ENCODE results near the gene NHLH1. TPM values are rescaled to one million over a fixed set of nuclear protein-coding genes. Genes with fewer than 3 reads are reported as not detected.

Gene NHLH1
- total RNA-seq, 1 experiment from 2014 or later: 0.12 TPM

- ChIA-PET CTCF (interaction anchor here (0.5 to 3.7 kb wide), 23 partner anchors 9 to 792 kb away, joined by 3 to 23 read pairs (median 3); no protein-coding TSS in a partner anchor), POLR2A (interaction anchor here (0.6 to 1.5 kb wide), 6 partner anchors 10 to 404 kb away, joined by 3 to 6 read pairs (median 4); partner anchors contain the start of gene PEX19)
- Mint-ChIP-seq H3K27me3 (ENCODE audit: insufficient read depth, unreplicated experiment) (no peaks in the 10 kb centered on the region), H3K36me3 (ENCODE audit: insufficient read depth, unreplicated experiment) (no peaks in the 10 kb centered on the region), H3K9me3 (ENCODE audit: unreplicated experiment) (no peaks in the 10 kb centered on the region), H3K27ac (ENCODE audit: low read depth, unreplicated experiment) (no peak overlapping the region), H3K4me3 (ENCODE audit: unreplicated experiment) (peak overlapping the region; percentile 12), H3K4me1 (ENCODE audit: insufficient read depth, unreplicated experiment) (peaks cover 9% of the 10 kb centered on the region)
- BruUV-seq (replicated peaks): no TSS peak
- TF ChIP-seq CTCF (IDR thresholded peaks at IDR 0.05; ENCODE audit: unreplicated experiment): no peak
- intact Hi-C loops (cut with micrococcal nuclease): no loop called here
- DNase-seq (ENCODE audit: unreplicated experiment): peak; percentile 91
Observed at GRCh38 chr1:160407839-160408801, 41.2 kb downstream of the NHLH1 start.

- H3K27me3 Mint-ChIP-seq (ENCODE audit: insufficient read depth, unreplicated experiment): no peaks in the 10 kb centered on the region
- ChIA-PET POLR2A (interaction anchor here (0.6 to 1.5 kb wide), 7 partner anchors 11 to 405 kb away, joined by 3 to 6 read pairs (median 4); partner anchors contain the start of genes NCSTN and PEX19), CTCF (interaction anchor here (0.6 to 3.7 kb wide), 13 partner anchors 8 to 337 kb away, joined by 3 to 23 read pairs (median 5); no protein-coding TSS in a partner anchor)
- peaks cover 9% of the 10 kb centered on the region for H3K4me1 Mint-ChIP-seq (ENCODE audit: insufficient read depth, unreplicated experiment)
- H3K4me3 Mint-ChIP-seq (ENCODE audit: unreplicated experiment): no peak overlapping the region
- no peaks in the 10 kb centered on the region for H3K9me3 Mint-ChIP-seq (ENCODE audit: unreplicated experiment)
- no peak overlapping the region for H3K27ac Mint-ChIP-seq (ENCODE audit: low read depth, unreplicated experiment)
- no peak for DNase-seq (ENCODE audit: unreplicated experiment)
- no TSS peak for BruUV-seq (replicated peaks)
- H3K36me3 Mint-ChIP-seq (ENCODE audit: insufficient read depth, unreplicated experiment): no peaks in the 10 kb centered on the region
- intact Hi-C loops (cut with micrococcal nuclease): no loop called here
- TF ChIP-seq CTCF (IDR thresholded peaks at IDR 0.05; ENCODE audit: unreplicated experiment): no peak
Observed at GRCh38 chr1:160408864-160409263, 42.0 kb downstream of the NHLH1 start.

GRCh38 chr1:160409486-160409885 lies 42.6 kb downstream of the NHLH1 start:
- DNase-seq (ENCODE audit: unreplicated experiment): no peak
- Mint-ChIP-seq H3K27me3 (ENCODE audit: insufficient read depth, unreplicated experiment) (no peaks in the 10 kb centered on the region), H3K9me3 (ENCODE audit: unreplicated experiment) (no peaks in the 10 kb centered on the region), H3K27ac (ENCODE audit: low read depth, unreplicated experiment) (no peak overlapping the region), H3K4me3 (ENCODE audit: unreplicated experiment) (no peak overlapping the region), H3K36me3 (ENCODE audit: insufficient read depth, unreplicated experiment) (no peaks in the 10 kb centered on the region), H3K4me1 (ENCODE audit: insufficient read depth, unreplicated experiment) (peaks cover 14% of the 10 kb centered on the region)
- BruUV-seq (replicated peaks): no TSS peak
- intact Hi-C loops (cut with micrococcal nuclease): no loop called here
- no peak for TF ChIP-seq CTCF (IDR thresholded peaks at IDR 0.05; ENCODE audit: unreplicated experiment)
- CTCF ChIA-PET: interaction anchor here (0.6 to 3.7 kb wide), 7 partner anchors 12 to 286 kb away, joined by 3 to 23 read pairs (median 8); no protein-coding TSS in a partner anchor
- POLR2A ChIA-PET: interaction anchor here (1.5 kb wide), 1 partner anchor 125 kb away, joined by 6 read pairs; the partner anchor contains the start of gene PEX19

- TF ChIP-seq CTCF (IDR thresholded peaks at IDR 0.05; ENCODE audit: unreplicated experiment): no peak
Observed at GRCh38 chr1:160410406-160411005, 43.6 kb downstream of the NHLH1 start.

More at GRCh38 chr1:160410406-160411005, 43.6 kb downstream of the NHLH1 start:
- no peaks in the 10 kb centered on the region for H3K36me3 Mint-ChIP-seq (ENCODE audit: insufficient read depth, unreplicated experiment)
- intact Hi-C loops (cut with micrococcal nuclease): no loop called here
- no peak overlapping the region for H3K4me3 Mint-ChIP-seq (ENCODE audit: unreplicated experiment)
- BruUV-seq (replicated peaks): no TSS peak
- H3K9me3 Mint-ChIP-seq (ENCODE audit: unreplicated experiment): no peaks in the 10 kb centered on the region
- H3K27me3 Mint-ChIP-seq (ENCODE audit: insufficient read depth, unreplicated experiment): no peaks in the 10 kb centered on the region
- H3K27ac Mint-ChIP-seq (ENCODE audit: low read depth, unreplicated experiment): no peak overlapping the region
- H3K4me1 Mint-ChIP-seq (ENCODE audit: insufficient read depth, unreplicated experiment): peaks cover 21% of the 10 kb centered on the region
- DNase-seq (ENCODE audit: unreplicated experiment): no peak
- POLR2A ChIA-PET: interaction anchor here (1.1 kb wide), 1 partner anchor 8 kb away, joined by 3 read pairs; no protein-coding TSS in a partner anchor
- CTCF ChIA-PET: interaction anchor here (2.7 to 9.5 kb wide), 2 partner anchors 33 to 119 kb away, joined by 13 to 116 read pairs; no protein-coding TSS in a partner anchor

All from MCF 10A (cell line).